GM23338 (cell line): ENCODE results near the gene DNAL4. TPM values are rescaled to one million over a fixed set of nuclear protein-coding genes. Genes with fewer than 3 reads are reported as not detected.

ENCODE experiments used
- ATAC-seq: fragments of 200-7000 bp; cut with Tn5 transposase; 3 replicates; pipeline ENCODE4 v1.9.1; 2020
- DNase-seq: peaks from one replicate; pipeline ENCODE4 v3.0.0-alpha.2; 2015; ENCODE audit warnings: low spot score
- H2AFZ ChIP-seq: fragments of 200-600 bp; sonication (generic); 2 replicates; pipeline ENCODE4 v1.8.0; 2016; ENCODE audit warnings: antibody characterized with exemption, mild to moderate bottlenecking, moderate library complexity
- H3F3A ChIP-seq: fragments of 200-600 bp; sonication (generic); replicated peaks from 2 replicates; pipeline ENCODE4 v1.8.0; 2017; ENCODE audit warnings: antibody characterized with exemption, mixed run types, low read depth
- H3K27ac ChIP-seq: fragments of 200-600 bp; sonication (generic); 2 replicates; pipeline ENCODE4 v1.6.1; 2016; ENCODE audit warnings: low read depth
- H3K27me3 ChIP-seq: fragments of 200-600 bp; sonication (generic); 2 replicates; pipeline ENCODE4 v1.8.0; 2016; ENCODE audit warnings: mild to moderate bottlenecking, mixed run types, moderate library complexity; ENCODE audit not compliant: insufficient read depth
- H3K36me3 ChIP-seq: fragments of 200-600 bp; sonication (generic); 2 replicates; pipeline ENCODE4 v1.8.0; 2016; ENCODE audit warnings: mild to moderate bottlenecking; ENCODE audit not compliant: insufficient read depth
- H3K4me1 ChIP-seq: fragments of 200-600 bp; sonication (generic); 2 replicates; pipeline ENCODE4 v1.8.0; 2016; ENCODE audit warnings: mild to moderate bottlenecking, moderate library complexity; ENCODE audit not compliant: insufficient read depth
- H3K4me2 ChIP-seq: fragments of 200-600 bp; sonication (generic); 2 replicates; pipeline ENCODE4 v1.7.1; 2017; ENCODE audit warnings: mixed run types
- H3K4me3 ChIP-seq: fragments of 200-600 bp; sonication (generic); 2 replicates; pipeline ENCODE4 v1.6.1; 2016; ENCODE audit warnings: mixed run types
- H3K79me2 ChIP-seq: fragments of 200-600 bp; sonication (generic); replicated peaks from 2 replicates; pipeline ENCODE4 v1.8.0; 2017; ENCODE audit warnings: mild to moderate bottlenecking; ENCODE audit not compliant: insufficient read depth
- H3K9me2 ChIP-seq: fragments of 200-600 bp; sonication (generic); 2 replicates; pipeline ENCODE4 v1.8.0; 2017; ENCODE audit not compliant: insufficient read depth
- H4K20me1 ChIP-seq: fragments of 200-600 bp; sonication (generic); replicated peaks from 2 replicates; pipeline ENCODE4 v1.8.0; 2017; ENCODE audit warnings: mild to moderate bottlenecking; ENCODE audit not compliant: insufficient read depth
- H3K27ac Mint-ChIP-seq: 2 replicates; pipeline ENCODE4 v1.8.0; 2020; ENCODE audit warnings: inconsistent platforms, mild to moderate bottlenecking, moderate library complexity, mixed read lengths
- H3K27me3 Mint-ChIP-seq: 3 replicates; pipeline ENCODE4 v1.8.0; 2022; ENCODE audit warnings: low read depth, mild to moderate bottlenecking, moderate library complexity, mixed read lengths, inconsistent platforms; ENCODE audit not compliant: insufficient read depth, poor library complexity
- H3K36me3 Mint-ChIP-seq: 3 replicates; pipeline ENCODE4 v1.8.0; 2021; ENCODE audit warnings: low read depth, mild to moderate bottlenecking, inconsistent platforms, moderate library complexity, mixed read lengths
- H3K4me1 Mint-ChIP-seq: 3 replicates; pipeline ENCODE4 v1.8.0; 2020; ENCODE audit warnings: mild to moderate bottlenecking, inconsistent platforms, mixed read lengths
- H3K4me3 Mint-ChIP-seq: 3 replicates; pipeline ENCODE4 v1.8.0; 2021; ENCODE audit warnings: moderate library complexity, mild to moderate bottlenecking, inconsistent platforms, mixed read lengths
- H3K9me3 Mint-ChIP-seq: 3 replicates; pipeline ENCODE4 v1.8.0; 2020; ENCODE audit warnings: moderate library complexity, mild to moderate bottlenecking, inconsistent platforms, mixed read lengths
- CREB1 ChIP-seq: fragments of 250-450 bp; sonication (Bioruptor Pico); IDR thresholded peaks from 2 replicates; pipeline ENCODE4 v1.5.0; 2020; ENCODE audit warnings: low read depth, mild to moderate bottlenecking, moderate library complexity
- EZH2phosphoT487 ChIP-seq: fragments of 200-600 bp; sonication (generic); IDR thresholded peaks from one replicate; pipeline ENCODE4 v1.8.1; 2018; ENCODE audit warnings: antibody characterized with exemption; ENCODE audit not compliant: unreplicated experiment
- POLR2AphosphoS5 ChIP-seq: IDR thresholded peaks from 2 replicates; pipeline ENCODE4 v1.6.1; 2016; ENCODE audit warnings: antibody characterized with exemption, low read depth
- STAT1 ChIP-seq: IDR thresholded peaks from one replicate; pipeline ENCODE4 v1.6.1; 2016; ENCODE audit warnings: antibody characterized with exemption; ENCODE audit not compliant: unreplicated experiment
- ZNF114 ChIP-seq: fragments of 250-450 bp; sonication (Bioruptor Pico); IDR thresholded peaks from 2 replicates; pipeline ENCODE4 v1.5.0; 2020; ENCODE audit warnings: mild to moderate bottlenecking, moderate library complexity
- polyA plus RNA-seq: library from polyadenylated mRNA; unstranded; fragments of >200 nt; fragmentation: Nextera tagmentation; extraction: Ambion mirVana; gene quantifications from 2 replicates; pipeline ENCODE4 v1.2.1, GENCODE V29; 2016
- total RNA-seq: library from RNA; depleted of rRNA; stranded (reverse); fragments of >200 nt; shearing (Covaris generic); gene quantifications from 2 replicates; pipeline ENCODE4 v1.2.3, GENCODE V29; 2014
- TF ChIP-seq, protein P1 (sequence below), 2 experiments: fragments of 200-600 bp in 1 of 2; sonication (generic) in 1 of 2; conservative IDR thresholded peaks; 2 replicates each; pipeline versions ENCODE4 v1.5.1 to v1.6.1; 2016 to 2017; ENCODE audit warnings: antibody characterized with exemption in 2 of 2, low read depth in 2 of 2, mild to moderate bottlenecking in 2 of 2, moderate library complexity in 1 of 2
- TF ChIP-seq, protein P2 (sequence below): IDR thresholded peaks from one replicate; pipeline ENCODE4 v1.6.1; 2018; ENCODE audit warnings: antibody characterized with exemption; ENCODE audit not compliant: unreplicated experiment

DNAL4 gene
- total and polyA plus RNA-seq, 2 experiments from 2014 or later, result 9.3 to 10.0 TPM

- no peaks in the 10 kb centered on the region for H3K9me2 ChIP-seq
- no peak overlapping the region for H3K27ac ChIP-seq
- H3K27me3 Mint-ChIP-seq, result peaks cover 41% of the 10 kb centered on the region
- H3K36me3 Mint-ChIP-seq, result no peaks in the 10 kb centered on the region; the same call in 2 of the 3 replicates
- H2AFZ ChIP-seq, result no peak overlapping the region
- no peaks in the 10 kb centered on the region for H3K36me3 ChIP-seq
- no peaks in the 10 kb centered on the region for H3K79me2 ChIP-seq
- peaks cover 36% of the 10 kb centered on the region for H3K4me1 Mint-ChIP-seq
- no peak overlapping the region for H3K27ac Mint-ChIP-seq
- no peak for DNase-seq
- peaks cover 31% of the 10 kb centered on the region for H3K27me3 ChIP-seq
- no peaks in the 10 kb centered on the region for H3K9me3 Mint-ChIP-seq
- ATAC-seq, result no peak
- peaks cover 4% of the 10 kb centered on the region; the same call in 1 of the 2 replicates for H4K20me1 ChIP-seq
- no peaks in the 10 kb centered on the region for H3F3A ChIP-seq
- TF ChIP-seq POLR2AphosphoS5 (no peak), CREB1 (CRISPR knock-in tag) (no peak), STAT1 (no peak), ZNF114 (CRISPR knock-in tag) (no peak), EZH2phosphoT487 (no peak)
- TF ChIP-seq, protein P1, sequence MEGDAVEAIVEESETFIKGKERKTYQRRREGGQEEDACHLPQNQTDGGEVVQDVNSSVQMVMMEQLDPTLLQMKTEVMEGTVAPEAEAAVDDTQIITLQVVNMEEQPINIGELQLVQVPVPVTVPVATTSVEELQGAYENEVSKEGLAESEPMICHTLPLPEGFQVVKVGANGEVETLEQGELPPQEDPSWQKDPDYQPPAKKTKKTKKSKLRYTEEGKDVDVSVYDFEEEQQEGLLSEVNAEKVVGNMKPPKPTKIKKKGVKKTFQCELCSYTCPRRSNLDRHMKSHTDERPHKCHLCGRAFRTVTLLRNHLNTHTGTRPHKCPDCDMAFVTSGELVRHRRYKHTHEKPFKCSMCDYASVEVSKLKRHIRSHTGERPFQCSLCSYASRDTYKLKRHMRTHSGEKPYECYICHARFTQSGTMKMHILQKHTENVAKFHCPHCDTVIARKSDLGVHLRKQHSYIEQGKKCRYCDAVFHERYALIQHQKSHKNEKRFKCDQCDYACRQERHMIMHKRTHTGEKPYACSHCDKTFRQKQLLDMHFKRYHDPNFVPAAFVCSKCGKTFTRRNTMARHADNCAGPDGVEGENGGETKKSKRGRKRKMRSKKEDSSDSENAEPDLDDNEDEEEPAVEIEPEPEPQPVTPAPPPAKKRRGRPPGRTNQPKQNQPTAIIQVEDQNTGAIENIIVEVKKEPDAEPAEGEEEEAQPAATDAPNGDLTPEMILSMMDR (conservative IDR thresholded peaks at IDR 0.05; ENCODE audit: low read depth in 2 of 2), result no peak
- TF ChIP-seq, protein P2, sequence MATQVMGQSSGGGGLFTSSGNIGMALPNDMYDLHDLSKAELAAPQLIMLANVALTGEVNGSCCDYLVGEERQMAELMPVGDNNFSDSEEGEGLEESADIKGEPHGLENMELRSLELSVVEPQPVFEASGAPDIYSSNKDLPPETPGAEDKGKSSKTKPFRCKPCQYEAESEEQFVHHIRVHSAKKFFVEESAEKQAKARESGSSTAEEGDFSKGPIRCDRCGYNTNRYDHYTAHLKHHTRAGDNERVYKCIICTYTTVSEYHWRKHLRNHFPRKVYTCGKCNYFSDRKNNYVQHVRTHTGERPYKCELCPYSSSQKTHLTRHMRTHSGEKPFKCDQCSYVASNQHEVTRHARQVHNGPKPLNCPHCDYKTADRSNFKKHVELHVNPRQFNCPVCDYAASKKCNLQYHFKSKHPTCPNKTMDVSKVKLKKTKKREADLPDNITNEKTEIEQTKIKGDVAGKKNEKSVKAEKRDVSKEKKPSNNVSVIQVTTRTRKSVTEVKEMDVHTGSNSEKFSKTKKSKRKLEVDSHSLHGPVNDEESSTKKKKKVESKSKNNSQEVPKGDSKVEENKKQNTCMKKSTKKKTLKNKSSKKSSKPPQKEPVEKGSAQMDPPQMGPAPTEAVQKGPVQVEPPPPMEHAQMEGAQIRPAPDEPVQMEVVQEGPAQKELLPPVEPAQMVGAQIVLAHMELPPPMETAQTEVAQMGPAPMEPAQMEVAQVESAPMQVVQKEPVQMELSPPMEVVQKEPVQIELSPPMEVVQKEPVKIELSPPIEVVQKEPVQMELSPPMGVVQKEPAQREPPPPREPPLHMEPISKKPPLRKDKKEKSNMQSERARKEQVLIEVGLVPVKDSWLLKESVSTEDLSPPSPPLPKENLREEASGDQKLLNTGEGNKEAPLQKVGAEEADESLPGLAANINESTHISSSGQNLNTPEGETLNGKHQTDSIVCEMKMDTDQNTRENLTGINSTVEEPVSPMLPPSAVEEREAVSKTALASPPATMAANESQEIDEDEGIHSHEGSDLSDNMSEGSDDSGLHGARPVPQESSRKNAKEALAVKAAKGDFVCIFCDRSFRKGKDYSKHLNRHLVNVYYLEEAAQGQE, result no peak
- H3K4me3 Mint-ChIP-seq, result no peak overlapping the region; the same call in 2 of the 3 replicates
- H3K4me3 ChIP-seq, result no peak overlapping the region
- H3K4me1 ChIP-seq, result peaks cover 23% of the 10 kb centered on the region
- no peak overlapping the region for H3K4me2 ChIP-seq
Measured at GRCh38 chr22:38839686-38840085, 45.7 kb upstream of the DNAL4 start.

GRCh38 chr22:38837414-38837928 is 43.5 kb upstream of the DNAL4 start:
- Mint-ChIP-seq H3K27ac (no peak overlapping the region), H3K36me3 (no peaks in the 10 kb centered on the region; the same call in 2 of the 3 replicates), H3K4me3 (no peak overlapping the region), H3K27me3 (peaks cover 37% of the 10 kb centered on the region), H3K4me1 (peaks cover 34% of the 10 kb centered on the region), H3K9me3 (no peaks in the 10 kb centered on the region; the same call in 2 of the 3 replicates)
- Histone ChIP-seq H3K4me1 (peaks cover 19% of the 10 kb centered on the region), H3K27ac (no peak overlapping the region), H3K9me2 (no peaks in the 10 kb centered on the region), H3K4me3 (no peak overlapping the region), H3K36me3 (no peaks in the 10 kb centered on the region), H3F3A (no peaks in the 10 kb centered on the region), H2AFZ (no peak overlapping the region), H4K20me1 (peaks cover 4% of the 10 kb centered on the region; the same call in 1 of the 2 replicates), H3K4me2 (no peak overlapping the region), H3K27me3 (peaks cover 18% of the 10 kb centered on the region), H3K79me2 (no peaks in the 10 kb centered on the region)
- TF ChIP-seq CREB1 (CRISPR knock-in tag) (no peak), EZH2phosphoT487 (no peak)
- DNase-seq (no peak), ATAC-seq (no peak)
